CD14-positive monocyte (primary cell): ENCODE measurements around the gene GEN1. TPM values are rescaled to one million over a fixed set of nuclear protein-coding genes. Genes with fewer than 3 reads are reported as not detected.

Experiments used
- DNase-seq, 3 donors: peaks; one replicate each; pipeline ENCODE4 v3.0.0-alpha.2; 2011 to 2022
- H2AFZ ChIP-seq: 2 replicates; pipeline ENCODE4 v1.6.0; 2012; ENCODE audit warnings: mild to moderate bottlenecking, low read depth, low read length, inconsistent platforms; ENCODE audit not compliant: insufficient read depth, poor library complexity, severe bottlenecking
- H3K27ac ChIP-seq, 2 donors: 1 replicate in 1 of 2; 2 replicates in 1 of 2; pipeline ENCODE4 v1.5.1; 2012 to 2013; ENCODE audit warnings: low read length in 2 of 2, control low read depth in 1 of 2, inconsistent platforms in 1 of 2, low read depth in 1 of 2, mild to moderate bottlenecking in 1 of 2
- H3K27me3 ChIP-seq, 2 donors: one replicate each; pipeline versions ENCODE4 v1.6.0 to v1.6.1; 2011 to 2013; ENCODE audit warnings: low read length in 2 of 2; ENCODE audit not compliant: control insufficient read depth in 2 of 2, insufficient read depth in 2 of 2
- H3K36me3 ChIP-seq, 2 donors: replicated peaks in 1 of 2; 1 replicate in 1 of 2; 2 replicates in 1 of 2; pipeline versions ENCODE4 v1.5.1 to v1.6.1; 2012 to 2013; ENCODE audit warnings: low read length in 2 of 2, control low read depth in 1 of 2, inconsistent platforms in 1 of 2, mild to moderate bottlenecking in 1 of 2; ENCODE audit not compliant: insufficient read depth in 2 of 2, control insufficient read depth in 1 of 2
- H3K4me1 ChIP-seq, 2 donors: 1 replicate in 1 of 2; 2 replicates in 1 of 2; pipeline versions ENCODE4 v1.5.1 to v1.6.1; 2012 to 2013; ENCODE audit warnings: low read length in 2 of 2, control low read depth in 1 of 2, inconsistent platforms in 1 of 2, mild to moderate bottlenecking in 1 of 2, moderate library complexity in 1 of 2; ENCODE audit not compliant: insufficient read depth in 2 of 2, control insufficient read depth in 1 of 2
- H3K4me2 ChIP-seq: replicated peaks from 2 replicates; pipeline ENCODE3; 2012; ENCODE audit warnings: low read length, moderate library complexity, mild to moderate bottlenecking; ENCODE audit not compliant: poor library complexity, severe bottlenecking; ENCODE audit errors: extremely low read depth
- H3K4me3 ChIP-seq, 3 experiments: fragments of 200-600 bp in 1 of 3; sonication (generic) in 1 of 3; replicated peaks in 1 of 3; 1 replicate in 2 of 3; 2 replicates in 1 of 3; pipeline ENCODE4 v1.5.1; 2011 to 2013; ENCODE audit warnings: low read length in 3 of 3, mild to moderate bottlenecking in 3 of 3, control low read depth in 2 of 3, low read depth in 2 of 3, inconsistent platforms in 1 of 3, moderate library complexity in 1 of 3
- H3K79me2 ChIP-seq: 2 replicates; pipeline ENCODE4 v1.6.0; 2012; ENCODE audit warnings: mild to moderate bottlenecking, control low read depth, inconsistent platforms, low read length, moderate library complexity; ENCODE audit not compliant: insufficient read depth
- H3K9ac ChIP-seq: 2 replicates; pipeline ENCODE4 v1.6.0; 2017; ENCODE audit warnings: low read length, mild to moderate bottlenecking; ENCODE audit not compliant: insufficient read depth, poor library complexity, severe bottlenecking
- H3K9me3 ChIP-seq, 2 donors: replicated peaks in 1 of 2; 1 replicate in 1 of 2; 2 replicates in 1 of 2; pipeline versions ENCODE4 v1.5.1 to v1.6.1; 2012 to 2013; ENCODE audit warnings: low read length in 2 of 2, control low read depth in 1 of 2; ENCODE audit not compliant: control insufficient read depth in 1 of 2, insufficient read depth in 1 of 2
- H4K20me1 ChIP-seq: 2 replicates; pipeline ENCODE4 v1.6.0; 2012; ENCODE audit warnings: mild to moderate bottlenecking, low read length, control low read depth, moderate library complexity; ENCODE audit not compliant: insufficient read depth
- H3K27ac Mint-ChIP-seq, 7 donors: one replicate each; pipeline ENCODE4 v1.8.0; 2020; ENCODE audit warnings: mild to moderate bottlenecking in 7 of 7, mixed read lengths in 7 of 7, moderate library complexity in 6 of 7, inconsistent platforms in 2 of 7
- H3K27me3 Mint-ChIP-seq, 3 donors: one replicate each; pipeline ENCODE4 v1.8.0; 2021 to 2022; ENCODE audit warnings: low read depth in 3 of 3, mild to moderate bottlenecking in 3 of 3, mixed read lengths in 3 of 3, moderate library complexity in 3 of 3, inconsistent platforms in 1 of 3
- H3K36me3 Mint-ChIP-seq, 2 donors: one replicate each; pipeline ENCODE4 v1.8.0; 2020; ENCODE audit warnings: mixed read lengths in 2 of 2, inconsistent platforms in 1 of 2, mild to moderate bottlenecking in 1 of 2
- H3K4me1 Mint-ChIP-seq: one replicate; pipeline ENCODE4 v1.8.0; 2020; ENCODE audit warnings: mild to moderate bottlenecking, mixed read lengths
- H3K4me3 Mint-ChIP-seq, 2 donors: one replicate each; pipeline ENCODE4 v1.8.0; 2020; ENCODE audit warnings: mild to moderate bottlenecking in 2 of 2, mixed read lengths in 2 of 2, moderate library complexity in 1 of 2
- H3K9me3 Mint-ChIP-seq, 7 donors: one replicate each; pipeline ENCODE4 v1.8.0; 2020 to 2022; ENCODE audit warnings: mixed read lengths in 7 of 7, mild to moderate bottlenecking in 6 of 7, moderate library complexity in 6 of 7, inconsistent platforms in 2 of 7
- CTCF ChIP-seq: fragments of 200-600 bp; IDR thresholded peaks from one replicate; pipeline ENCODE4 v1.8.0; 2022; ENCODE audit warnings: antibody characterized with exemption, mild to moderate bottlenecking
- WGBS: methylation state at CpG from one replicate; pipeline ENCODE4 v1.1.5; 2013; ENCODE audit warnings: missing lambda C conversion rate; ENCODE audit not compliant: insufficient coverage; 5-methylcytosine and 5-hydroxymethylcytosine counted together
- intact Hi-C, 2 donors: fragments of 100-400 bp; cut with micrococcal nuclease; formaldehyde crosslinking; loops; one replicate each; pipeline versions ENCODE4 v1.15.0 to v1.15.1; 2023
- polyA plus RNA-seq, 3 donors: library from polyadenylated mRNA; depleted of rRNA in 1 of 3; unstranded in 2 of 3; stranded (reverse) in 1 of 3; fragments of 300-500 nt in 2 of 3; fragments of >200 nt in 1 of 3; fragmentation: Illumina TruSeq in 2 of 3; gene quantifications; 1 replicate in 2 of 3; 2 replicates in 1 of 3; pipeline ENCODE4 v1.2.3, GENCODE V29; 2012 to 2021

The GEN1 gene
- polyA plus RNA-seq, 3 donors, result 0.79 to 3.6 (median 0.96) TPM

DNA sequence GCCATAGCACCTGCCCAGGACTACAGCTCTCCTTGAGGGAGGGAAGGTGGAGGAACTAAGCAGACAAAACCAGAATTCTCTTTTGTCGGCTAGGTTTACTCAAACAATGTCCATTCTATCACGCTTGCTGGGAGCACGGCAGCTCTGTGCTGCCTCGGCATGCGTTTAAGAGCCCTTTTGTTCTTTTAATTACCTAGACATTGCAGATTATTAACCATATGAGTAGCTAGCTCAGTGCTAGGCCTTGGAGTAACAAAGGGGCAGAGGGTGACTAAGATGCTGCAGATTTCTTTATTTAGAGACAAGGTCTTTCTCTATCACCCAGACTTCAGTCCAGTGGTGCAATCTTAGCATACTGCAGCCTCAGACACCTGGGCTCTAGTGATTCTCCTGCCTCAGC is 73.4 kb downstream of the GEN1 start:
- H3K4me1 ChIP-seq, result peaks cover 7 to 8% of the 10 kb centered on the region in 2 donors
- no peak for TF ChIP-seq CTCF
- intact Hi-C loops, result no loop called here
- no peak overlapping the region for H3K9ac ChIP-seq
- Mint-ChIP-seq H3K9me3 (peaks cover 0 to 9% (median 4%) of the 10 kb centered on the region in 7 donors), H3K4me3 (no peak overlapping the region), H3K4me1 (peaks cover 10% of the 10 kb centered on the region), H3K27ac (no peak overlapping the region), H3K27me3 (peaks cover 7 to 21% (median 14%) of the 10 kb centered on the region in 3 donors), H3K36me3 (no peaks in the 10 kb centered on the region)
- H2AFZ ChIP-seq, result no peak overlapping the region
- WGBS, result 100% methylated on average over 1 of the region's 5 CpGs
- no peak overlapping the region for H3K4me2 ChIP-seq
- H3K9me3 ChIP-seq, result no peaks in the 10 kb centered on the region
- no peaks in the 10 kb centered on the region for H3K79me2 ChIP-seq
- H4K20me1 ChIP-seq, result no peaks in the 10 kb centered on the region
- H3K27me3 ChIP-seq, result peaks cover 0 to 13% of the 10 kb centered on the region in 2 donors
- no peak for DNase-seq
- no peak overlapping the region for H3K27ac ChIP-seq
- H3K4me3 ChIP-seq, result no peak overlapping the region
- no peaks in the 10 kb centered on the region for H3K36me3 ChIP-seq

- no peaks in the 10 kb centered on the region for H3K36me3 ChIP-seq
- H3K9me3 ChIP-seq, result no peaks in the 10 kb centered on the region
- 100% methylated on average over 1 of the region's 2 CpGs for WGBS
- no peak overlapping the region for H3K27ac Mint-ChIP-seq
- H3K9ac ChIP-seq, result no peak overlapping the region
- H3K79me2 ChIP-seq, result no peaks in the 10 kb centered on the region
- H3K4me1 ChIP-seq, result peaks cover 7 to 8% of the 10 kb centered on the region in 2 donors
- DNase-seq, result no peak
- peaks cover 0 to 9% (median 4%) of the 10 kb centered on the region in 7 donors for H3K9me3 Mint-ChIP-seq
- TF ChIP-seq CTCF, result no peak
- H4K20me1 ChIP-seq, result no peaks in the 10 kb centered on the region
- intact Hi-C loops, result no loop called here
- H2AFZ ChIP-seq, result no peak overlapping the region
- H3K4me1 Mint-ChIP-seq, result peaks cover 8% of the 10 kb centered on the region
- H3K4me2 ChIP-seq, result no peak overlapping the region
- H3K4me3 Mint-ChIP-seq, result no peak overlapping the region
- no peaks in the 10 kb centered on the region for H3K36me3 Mint-ChIP-seq
- peaks cover 0 to 13% of the 10 kb centered on the region in 2 donors for H3K27me3 ChIP-seq
- H3K27ac ChIP-seq, result no peak overlapping the region
- H3K4me3 ChIP-seq, result no peak overlapping the region
- H3K27me3 Mint-ChIP-seq, result peaks cover 7 to 22% (median 16%) of the 10 kb centered on the region in 3 donors
These were observed 73.8 kb downstream of the GEN1 start for GRCh38 chr2:17827785-17828184.
